Panc1 (cell line): ENCODE data around the gene STXBP5. TPM values are rescaled to one million over a fixed set of nuclear protein-coding genes. Genes with fewer than 3 reads are reported as not detected.

Experiments
- ATAC-seq: fragments of 200-7000 bp; cut with Tn5 transposase; 2 replicates; pipeline ENCODE4 v1.9.1; 2020; ENCODE audit warnings: mild to moderate bottlenecking, moderate library complexity
- BruUV-seq: library from RNA; stranded (reverse); fragments of 400-500 nt; replicated peaks from 2 replicates; lab custom pipeline; 2021; lab: Mats Ljungman, UMichigan
- CTCF ChIA-PET: fragments of 300-600 bp; sonication (Branson Sonifier 250); formaldehyde crosslinking; loops from one replicate; lab custom pipeline; 2022; ENCODE audit warnings: antibody characterized with exemption; lab: Charles Lee
- POLR2A ChIA-PET: fragments of 300-600 bp; sonication (Branson Sonifier 250); formaldehyde crosslinking; loops from one replicate; lab custom pipeline; 2022; ENCODE audit warnings: antibody characterized with exemption; lab: Charles Lee
- DNase-seq: peaks from one replicate; pipeline ENCODE4 v3.0.0-alpha.2; 2010; ENCODE audit warnings: low read depth, low spot score
- H3K27ac ChIP-seq: 2 replicates; pipeline ENCODE4 v1.5.1; 2011; ENCODE audit warnings: mild to moderate bottlenecking, low read length, inconsistent platforms
- H3K27me3 ChIP-seq: fragments of 200-500 bp; sonication (Bioruptor generic); 2 replicates; pipeline ENCODE4 v1.6.0; 2014; ENCODE audit warnings: low read length, inconsistent platforms; ENCODE audit not compliant: control insufficient read depth, insufficient read depth
- H3K36me3 ChIP-seq: fragments of 200-500 bp; sonication (Bioruptor generic); 2 replicates; pipeline ENCODE4 v1.5.1; 2014; ENCODE audit warnings: inconsistent platforms, mild to moderate bottlenecking, low read length, moderate library complexity; ENCODE audit not compliant: control insufficient read depth, insufficient read depth
- H3K4me1 ChIP-seq: 2 replicates; pipeline ENCODE4 v1.5.1; 2011; ENCODE audit warnings: inconsistent platforms, mild to moderate bottlenecking, low read length, moderate library complexity; ENCODE audit not compliant: control insufficient read depth, insufficient read depth
- H3K4me3 ChIP-seq, 2 experiments: 2 replicates each; pipeline ENCODE4 v1.5.1; 2011 to 2012; ENCODE audit warnings: low read depth in 2 of 2, low read length in 2 of 2, mild to moderate bottlenecking in 2 of 2, inconsistent platforms in 1 of 2, moderate library complexity in 1 of 2
- H3K9me3 ChIP-seq: fragments of 200-500 bp; sonication (Bioruptor generic); 2 replicates; pipeline ENCODE4 v1.5.1; 2014; ENCODE audit warnings: low read depth, mild to moderate bottlenecking, inconsistent platforms, low read length, moderate library complexity; ENCODE audit not compliant: control insufficient read depth, insufficient read depth
- POLR2AphosphoS5 ChIP-seq: IDR thresholded peaks from 2 replicates; pipeline ENCODE4 v1.6.1; 2012; ENCODE audit warnings: mild to moderate bottlenecking, low read depth, low read length, moderate library complexity
- SIN3A ChIP-seq: IDR thresholded peaks from 2 replicates; pipeline ENCODE4 v1.6.1; 2012; ENCODE audit warnings: low read depth, mild to moderate bottlenecking, low read length, moderate library complexity, borderline replicate concordance; ENCODE audit not compliant: insufficient read depth
- TCF7L2 ChIP-seq: IDR thresholded peaks from 2 replicates; pipeline ENCODE4 v1.6.1; 2011; ENCODE audit warnings: mild to moderate bottlenecking, low read depth, low read length, inconsistent platforms
- in situ Hi-C: cut with HindIII; loops from 2 replicates; pipeline ENCODE4 v1.10.0; 2016; ENCODE audit warnings: low sequenced_read_pairs, low pct_unique_long_range_greater_than_20kb
- intact Hi-C: fragments of 100-400 bp; cut with micrococcal nuclease; formaldehyde crosslinking; loops from one replicate; pipeline ENCODE4 v1.10.0; 2022; ENCODE audit not compliant: unreplicated experiment
- total RNA-seq: library from RNA; stranded (reverse); gene quantifications from one replicate; pipeline ENCODE4 v1.2.1, GENCODE V29; 2021; ENCODE audit not compliant: unreplicated experiment
- TF ChIP-seq, protein P1 (sequence below): fragments of 450-650 bp; IDR thresholded peaks from 2 replicates; pipeline ENCODE4 v1.5.1; 2017; ENCODE audit warnings: mild to moderate bottlenecking
- TF ChIP-seq, protein P2 (sequence below), 2 experiments: IDR thresholded peaks; 2 replicates each; pipeline ENCODE4 v1.6.1; 2011 to 2012; ENCODE audit warnings: low read depth in 2 of 2, control low read depth in 1 of 2, low read length in 1 of 2, mild to moderate bottlenecking in 1 of 2, moderate library complexity in 1 of 2; ENCODE audit not compliant: insufficient read depth in 1 of 2

Gene STXBP5
- total RNA-seq, 1 experiment from 2014 or later = 77.8 TPM

DNA sequence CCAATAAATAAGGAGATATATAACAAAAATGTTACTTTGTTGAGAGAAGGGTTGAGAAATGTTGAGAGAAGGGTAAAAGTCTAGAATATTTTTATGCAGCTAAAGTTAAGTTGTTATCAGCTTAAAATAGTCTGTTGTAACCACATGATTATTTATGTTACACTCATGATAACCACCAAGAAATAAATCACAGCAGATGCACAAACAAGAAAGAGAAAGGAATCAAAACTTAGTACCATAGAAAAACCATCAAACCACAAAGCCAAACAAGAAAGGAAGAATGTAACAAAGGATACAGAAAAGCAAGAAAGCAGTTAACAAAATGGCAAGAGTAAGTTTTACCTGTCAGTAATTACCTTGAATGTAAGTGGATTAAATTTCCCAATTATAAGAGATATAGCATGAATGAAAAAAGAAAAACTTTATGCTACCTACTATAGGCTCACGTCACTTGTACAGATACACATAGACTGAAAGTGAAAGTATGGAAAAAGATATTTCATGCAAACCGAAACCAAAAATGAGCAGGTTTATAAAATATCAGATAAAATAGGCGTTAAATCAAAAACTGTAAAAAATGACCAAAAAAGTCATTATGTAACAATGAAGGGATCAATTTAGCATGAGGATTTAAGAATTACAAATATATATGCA, 93.6 kb downstream of the STXBP5 start:
- ChIA-PET POLR2A (no interaction called here), CTCF (no interaction called here)
- H3K27ac ChIP-seq = no peak overlapping the region
- peaks cover 31% of the 10 kb centered on the region; the same call in 1 of the 2 replicates for H3K9me3 ChIP-seq
- H3K27me3 ChIP-seq = no peaks in the 10 kb centered on the region
- ATAC-seq (no peak), DNase-seq (no peak)
- peaks cover 10% of the 10 kb centered on the region; the same call in 1 of the 2 replicates for H3K36me3 ChIP-seq
- intact Hi-C loops = no loop called here
- H3K4me3 ChIP-seq = no peak overlapping the region
- H3K4me1 ChIP-seq = no peaks in the 10 kb centered on the region
- in situ Hi-C loops = no loop called here
- TF ChIP-seq, protein P1, sequence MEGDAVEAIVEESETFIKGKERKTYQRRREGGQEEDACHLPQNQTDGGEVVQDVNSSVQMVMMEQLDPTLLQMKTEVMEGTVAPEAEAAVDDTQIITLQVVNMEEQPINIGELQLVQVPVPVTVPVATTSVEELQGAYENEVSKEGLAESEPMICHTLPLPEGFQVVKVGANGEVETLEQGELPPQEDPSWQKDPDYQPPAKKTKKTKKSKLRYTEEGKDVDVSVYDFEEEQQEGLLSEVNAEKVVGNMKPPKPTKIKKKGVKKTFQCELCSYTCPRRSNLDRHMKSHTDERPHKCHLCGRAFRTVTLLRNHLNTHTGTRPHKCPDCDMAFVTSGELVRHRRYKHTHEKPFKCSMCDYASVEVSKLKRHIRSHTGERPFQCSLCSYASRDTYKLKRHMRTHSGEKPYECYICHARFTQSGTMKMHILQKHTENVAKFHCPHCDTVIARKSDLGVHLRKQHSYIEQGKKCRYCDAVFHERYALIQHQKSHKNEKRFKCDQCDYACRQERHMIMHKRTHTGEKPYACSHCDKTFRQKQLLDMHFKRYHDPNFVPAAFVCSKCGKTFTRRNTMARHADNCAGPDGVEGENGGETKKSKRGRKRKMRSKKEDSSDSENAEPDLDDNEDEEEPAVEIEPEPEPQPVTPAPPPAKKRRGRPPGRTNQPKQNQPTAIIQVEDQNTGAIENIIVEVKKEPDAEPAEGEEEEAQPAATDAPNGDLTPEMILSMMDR = no peak
- TF ChIP-seq TCF7L2 = no peak
- TF ChIP-seq SIN3A = no peak
- TF ChIP-seq, protein P2, sequence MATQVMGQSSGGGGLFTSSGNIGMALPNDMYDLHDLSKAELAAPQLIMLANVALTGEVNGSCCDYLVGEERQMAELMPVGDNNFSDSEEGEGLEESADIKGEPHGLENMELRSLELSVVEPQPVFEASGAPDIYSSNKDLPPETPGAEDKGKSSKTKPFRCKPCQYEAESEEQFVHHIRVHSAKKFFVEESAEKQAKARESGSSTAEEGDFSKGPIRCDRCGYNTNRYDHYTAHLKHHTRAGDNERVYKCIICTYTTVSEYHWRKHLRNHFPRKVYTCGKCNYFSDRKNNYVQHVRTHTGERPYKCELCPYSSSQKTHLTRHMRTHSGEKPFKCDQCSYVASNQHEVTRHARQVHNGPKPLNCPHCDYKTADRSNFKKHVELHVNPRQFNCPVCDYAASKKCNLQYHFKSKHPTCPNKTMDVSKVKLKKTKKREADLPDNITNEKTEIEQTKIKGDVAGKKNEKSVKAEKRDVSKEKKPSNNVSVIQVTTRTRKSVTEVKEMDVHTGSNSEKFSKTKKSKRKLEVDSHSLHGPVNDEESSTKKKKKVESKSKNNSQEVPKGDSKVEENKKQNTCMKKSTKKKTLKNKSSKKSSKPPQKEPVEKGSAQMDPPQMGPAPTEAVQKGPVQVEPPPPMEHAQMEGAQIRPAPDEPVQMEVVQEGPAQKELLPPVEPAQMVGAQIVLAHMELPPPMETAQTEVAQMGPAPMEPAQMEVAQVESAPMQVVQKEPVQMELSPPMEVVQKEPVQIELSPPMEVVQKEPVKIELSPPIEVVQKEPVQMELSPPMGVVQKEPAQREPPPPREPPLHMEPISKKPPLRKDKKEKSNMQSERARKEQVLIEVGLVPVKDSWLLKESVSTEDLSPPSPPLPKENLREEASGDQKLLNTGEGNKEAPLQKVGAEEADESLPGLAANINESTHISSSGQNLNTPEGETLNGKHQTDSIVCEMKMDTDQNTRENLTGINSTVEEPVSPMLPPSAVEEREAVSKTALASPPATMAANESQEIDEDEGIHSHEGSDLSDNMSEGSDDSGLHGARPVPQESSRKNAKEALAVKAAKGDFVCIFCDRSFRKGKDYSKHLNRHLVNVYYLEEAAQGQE (IDR thresholded peaks at IDR 0.05; ENCODE audit: insufficient read depth in 1 of 2, low read depth in 2 of 2, low read length in 1 of 2) = no peak
- TF ChIP-seq POLR2AphosphoS5 = no peak
- BruUV-seq = no TSS peak

DNA sequence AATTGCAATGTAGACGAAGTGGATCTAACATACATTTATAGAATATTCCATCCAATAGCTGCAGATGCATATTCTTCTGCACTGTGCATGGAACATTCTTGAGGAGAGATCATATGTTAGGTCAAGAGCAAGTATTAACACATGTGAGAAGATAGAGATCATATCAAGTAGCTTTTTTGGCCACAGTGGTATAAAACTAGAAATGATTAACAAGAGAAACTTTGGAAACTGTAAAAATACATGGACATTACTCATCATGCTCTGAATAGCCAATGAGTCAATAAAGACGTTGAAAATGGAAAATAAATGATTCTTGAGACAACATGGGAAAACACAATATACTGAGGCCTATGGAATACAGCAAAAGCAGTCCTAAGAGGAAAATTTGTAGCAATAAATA, 94.2 kb downstream of the STXBP5 start:
- CTCF ChIA-PET = no interaction called here
- Histone ChIP-seq H3K27ac (no peak overlapping the region), H3K4me1 (no peaks in the 10 kb centered on the region), H3K36me3 (peaks cover 6% of the 10 kb centered on the region; the same call in 1 of the 2 replicates), H3K4me3 (no peak overlapping the region), H3K9me3 (peaks cover 31% of the 10 kb centered on the region; the same call in 1 of the 2 replicates), H3K27me3 (no peaks in the 10 kb centered on the region)
- DNase-seq = no peak
- TF ChIP-seq, protein P2 (IDR thresholded peaks at IDR 0.05; ENCODE audit: insufficient read depth in 1 of 2, low read depth in 2 of 2, low read length in 1 of 2) = no peak
- TF ChIP-seq TCF7L2 (no peak), SIN3A (no peak), POLR2AphosphoS5 (no peak)
- TF ChIP-seq, protein P1 = no peak
- no peak for ATAC-seq
- in situ Hi-C loops = no loop called here
- POLR2A ChIA-PET = no interaction called here
- BruUV-seq = no TSS peak
- intact Hi-C loops = no loop called here
